Stomach (tissue), 19 donors: ENCODE data around the gene RBM14. TPM values are rescaled to one million over a fixed set of nuclear protein-coding genes. Genes with fewer than 3 reads are reported as not detected.
A peak's percentile ranks its signal among the peaks of the same experiment; 100 is the strongest.

Experiments
- DNase-seq, 2 donors: peaks; one replicate each; pipeline versions ENCODE4 v3.0.0 to v3.0.0-alpha.2; 2013 to 2019
- H3K27ac ChIP-seq, 5 donors: fragments of 200-600 bp in 4 of 5; sonication (generic) in 4 of 5; one replicate each; pipeline ENCODE4 v1.5.1; 2013 to 2019; ENCODE audit warnings: mild to moderate bottlenecking in 1 of 5, moderate library complexity in 1 of 5
- H3K27me3 ChIP-seq, 3 donors: fragments of 200-600 bp; sonication (generic); one replicate each; pipeline ENCODE4 v1.5.1; 2017 to 2019; ENCODE audit warnings: mixed run types in 1 of 3
- H3K36me3 ChIP-seq, 4 donors: fragments of 200-600 bp; sonication (generic); 1 replicate in 3 of 4; 2 replicates in 1 of 4; pipeline ENCODE4 v1.5.1; 2016 to 2019
- H3K4me1 ChIP-seq, 4 donors: fragments of 200-600 bp; sonication (generic); one replicate each; pipeline ENCODE4 v1.5.1; 2016 to 2019
- H3K4me3 ChIP-seq, 4 donors: fragments of 200-600 bp; sonication (generic) in 3 of 4; one replicate each; pipeline ENCODE4 v1.5.1; 2016 to 2019; ENCODE audit warnings: mild to moderate bottlenecking in 1 of 4
- H3K9me3 ChIP-seq, 4 donors: fragments of 200-600 bp; sonication (generic); one replicate each; pipeline ENCODE4 v1.5.1; 2016 to 2019
- CTCF ChIP-seq, 7 experiments: fragments of 450-650 bp in 4 of 7; fragments of 200-600 bp in 3 of 7; sonication (generic) in 3 of 7; IDR thresholded peaks; one replicate each; pipeline ENCODE4 v1.5.1; 2016 to 2019; ENCODE audit warnings: antibody characterized with exemption in 7 of 7, control low read depth in 2 of 7, mild to moderate bottlenecking in 1 of 7
- EP300 ChIP-seq: sonication (generic); formaldehyde crosslinking; IDR thresholded peaks from one replicate; pipeline ENCODE4 v1.6.1; 2017; ENCODE audit warnings: antibody characterized with exemption
- POLR2A ChIP-seq, 4 donors: fragments of 450-650 bp; IDR thresholded peaks; one replicate each; pipeline ENCODE4 v1.6.1; 2016; ENCODE audit warnings: antibody characterized with exemption in 4 of 4, control low read depth in 2 of 4, mild to moderate bottlenecking in 1 of 4, moderate library complexity in 1 of 4
- POLR2AphosphoS5 ChIP-seq, 3 donors: sonication (generic); formaldehyde crosslinking; IDR thresholded peaks; one replicate each; pipeline ENCODE4 v1.6.1; 2016; ENCODE audit warnings: antibody characterized with exemption in 3 of 3
- WGBS, 5 donors: extraction: QIAGEN DNeasy Blood & Tissue Kit in 3 of 5; methylation state at CpG; one replicate each; pipeline versions ENCODE4 v1.1.5 to v1.1.7; 2013 to 2018; 5-methylcytosine and 5-hydroxymethylcytosine counted together
- intact Hi-C: fragments of 100-400 bp; cut with DNase I; formaldehyde crosslinking; loops from one replicate; pipeline ENCODE4 v1.15.1; 2023; ENCODE audit warnings: low total_unique reads
- long read RNA-seq, 10 donors: transcript quantifications; one replicate each; lab custom pipeline, GENCODE V29; 2026
- polyA plus RNA-seq, 3 donors: library from polyadenylated mRNA; stranded (reverse); fragments of 200-250 nt; gene quantifications; one replicate each; pipeline ENCODE4 v1.2.3, GENCODE V29; 2013
- total RNA-seq, 5 donors: library from RNA; depleted of rRNA; stranded (reverse); fragments of >200 nt; gene quantifications; one replicate each; pipeline versions ENCODE4 v1.1.0 to v1.2.3, GENCODE V29; 2014 to 2016
- donor health status: healthy with polysubstance abuse.
- donor health status: Bipolar disorder and iron deficiency.
- donor health status: healthy.

RBM14 gene
- total RNA-seq: 100 to 1,000 TPM in 1 of 5 donors, 10 to 100 TPM in 3, 1 to 10 TPM in 1; 9.9 to 233 (median 54.9) TPM
- polyA plus RNA-seq: 10 to 100 TPM; 19.7 to 28.4 (median 20.2) TPM
- long read RNA-seq, donor 1, partial matches to known transcripts: 0 of 1 reads
- long read RNA-seq, donor 1, other reads (novel, unspliced or antisense): 0 of 1 reads
- long read RNA-seq, donor 2, transcript RBM14-201 (3 exons, 2,828 nt): major isoform, 5 of 11 reads
- long read RNA-seq, donor 2, partial matches to known transcripts: 5 of 11 reads
- long read RNA-seq, donor 2, other reads (novel, unspliced or antisense): 0 of 11 reads
- long read RNA-seq, donor 3, partial matches to known transcripts: 12 of 12 reads
- long read RNA-seq, donor 3, other reads (novel, unspliced or antisense): 0 of 12 reads
- long read RNA-seq, donor 4: 0 reads
- long read RNA-seq, donor 5, partial matches to known transcripts: 25 of 26 reads
- long read RNA-seq, donor 5, other reads (novel, unspliced or antisense): 0 of 26 reads
- long read RNA-seq, donor 6, partial matches to known transcripts: 23 of 26 reads
- long read RNA-seq, donor 6, other reads (novel, unspliced or antisense): 0 of 26 reads
- long read RNA-seq, donor 7, partial matches to known transcripts: 27 of 29 reads
- long read RNA-seq, donor 7, other reads (novel, unspliced or antisense): 0 of 29 reads
- long read RNA-seq, donor 8, transcript RBM14-201 (3 exons, 2,828 nt): major isoform, 7 of 21 reads
- long read RNA-seq, donor 8, partial matches to known transcripts: 14 of 21 reads
- long read RNA-seq, donor 8, other reads (novel, unspliced or antisense): 0 of 21 reads
- long read RNA-seq, donor 9, partial matches to known transcripts: 12 of 12 reads
- long read RNA-seq, donor 9, other reads (novel, unspliced or antisense): 0 of 12 reads
- long read RNA-seq, donor 10: 0 reads

GRCh38 chr11:66616379-66617154, at the start of gene RBM14:
Gene RBM14, plus strand, starts transcription at chr11:66616630. Its CDS starts 91 bp downstream, at chr11:66616721.
- Histone ChIP-seq H3K36me3 (peaks cover 0 to 6% (median 0%) of the 10 kb centered on the region in 4 donors), H3K4me1 (peaks cover 31 to 60% (median 50%) of the 10 kb centered on the region in 4 donors), H3K9me3 (no peaks in the 10 kb centered on the region), H3K4me3 (peak within 1 kb of the TSS; percentile 56 to 94 (median 90)), H3K27me3 (no peaks in the 10 kb centered on the region), H3K27ac (peak within 1 kb of the TSS; percentile 90 to 98 (median 97))
- WGBS, 5 donors: 0 to 1% (median 0%) methylated on average over 30 to 90 of the region's 90 CpGs
- intact Hi-C loops: no loop called here
- DNase-seq: peak; percentile 99 to 100
- TF ChIP-seq POLR2A (IDR thresholded peaks at IDR 0.05) (peak in 3 of 4 donors; percentile 83 to 98 (median 96)), POLR2AphosphoS5 (IDR thresholded peaks at IDR 0.05) (peak; percentile 98 to 100 (median 100)), EP300 (no peak), CTCF (IDR thresholded peaks at IDR 0.05) (no peak)

GRCh38 chr11:66567787-66568123, 48.7 kb upstream of the RBM14 start:
- no peaks in the 10 kb centered on the region for H3K9me3 ChIP-seq
- TF ChIP-seq EP300 (no peak), POLR2AphosphoS5 (IDR thresholded peaks at IDR 0.05) (no peak), CTCF (IDR thresholded peaks at IDR 0.05) (no peak), POLR2A (IDR thresholded peaks at IDR 0.05) (no peak)
- peaks cover 0 to 42% (median 22%) of the 10 kb centered on the region in 4 donors for H3K36me3 ChIP-seq
- peaks cover 0 to 6% (median 0%) of the 10 kb centered on the region in 3 donors for H3K27me3 ChIP-seq
- H3K4me1 ChIP-seq: peaks cover 15 to 22% (median 20%) of the 10 kb centered on the region in 4 donors
- peak overlapping the region in 2 of 5 donors; percentile 41 to 69 for H3K27ac ChIP-seq
- peak overlapping the region; percentile 64 to 76 (median 68) for H3K4me3 ChIP-seq
- 64 to 80% (median 66%) methylated on average over 8 to 15 of the region's 15 CpGs for WGBS, 5 donors
- DNase-seq: no peak
- intact Hi-C loops: no loop called here

GRCh38 chr11:66568124-66568916, 48.1 kb upstream of the RBM14 start, which contains the start of gene CTSF:
Gene CTSF, minus strand, starts transcription at chr11:66568606. Its CDS starts 120 bp downstream, at chr11:66568486.
- WGBS, 5 donors: 2 to 5% (median 3%) methylated on average over 30 to 77 of the region's 77 CpGs
- DNase-seq: peak; percentile 91 to 93
- no peaks in the 10 kb centered on the region for H3K9me3 ChIP-seq
- TF ChIP-seq POLR2AphosphoS5 (IDR thresholded peaks at IDR 0.05) (peak in 2 of 3 donors; percentile 9 to 77), EP300 (no peak)
- H3K4me3 ChIP-seq: peak within 1 kb of the TSS; percentile 64 to 76 (median 68)
- H3K36me3 ChIP-seq: peaks cover 0 to 37% (median 22%) of the 10 kb centered on the region in 4 donors
- peaks cover 0 to 6% (median 0%) of the 10 kb centered on the region in 3 donors for H3K27me3 ChIP-seq
- intact Hi-C loops: no loop called here
- peaks cover 15 to 22% (median 20%) of the 10 kb centered on the region in 4 donors for H3K4me1 ChIP-seq
- peak within 1 kb of the TSS in 2 of 5 donors; percentile 41 to 69 for H3K27ac ChIP-seq

GRCh38 chr11:66569076-66569475, 47.4 kb upstream of the RBM14 start:
- H3K4me1 ChIP-seq: peaks cover 15 to 22% (median 20%) of the 10 kb centered on the region in 4 donors
- no peak overlapping the region for H3K27ac ChIP-seq
- H3K4me3 ChIP-seq: peak overlapping the region in 1 of 4 donors; percentile 76
- TF ChIP-seq POLR2AphosphoS5 (IDR thresholded peaks at IDR 0.05) (no peak), EP300 (no peak), POLR2A (IDR thresholded peaks at IDR 0.05) (no peak), CTCF (IDR thresholded peaks at IDR 0.05) (no peak)
- H3K27me3 ChIP-seq: peaks cover 0 to 6% (median 0%) of the 10 kb centered on the region in 3 donors
- WGBS, 5 donors: 79 to 90% (median 88%) methylated on average over 7 of the region's 7 CpGs
- intact Hi-C loops: no loop called here
- H3K9me3 ChIP-seq: no peaks in the 10 kb centered on the region
- peaks cover 0 to 29% (median 16%) of the 10 kb centered on the region in 4 donors for H3K36me3 ChIP-seq
- no peak for DNase-seq
